ENCODE data around the gene PRELP.
"Not testable (repeated sequence)": the region's sequence is repeated elsewhere in the genome, so short reads cannot be mapped to it uniquely, and the experiment has no call there.

Gene PRELP

GRCh38 chr1:203454986-203455471, 20.6 kb upstream of the PRELP start:
- DNase-seq: no peak

DNA sequence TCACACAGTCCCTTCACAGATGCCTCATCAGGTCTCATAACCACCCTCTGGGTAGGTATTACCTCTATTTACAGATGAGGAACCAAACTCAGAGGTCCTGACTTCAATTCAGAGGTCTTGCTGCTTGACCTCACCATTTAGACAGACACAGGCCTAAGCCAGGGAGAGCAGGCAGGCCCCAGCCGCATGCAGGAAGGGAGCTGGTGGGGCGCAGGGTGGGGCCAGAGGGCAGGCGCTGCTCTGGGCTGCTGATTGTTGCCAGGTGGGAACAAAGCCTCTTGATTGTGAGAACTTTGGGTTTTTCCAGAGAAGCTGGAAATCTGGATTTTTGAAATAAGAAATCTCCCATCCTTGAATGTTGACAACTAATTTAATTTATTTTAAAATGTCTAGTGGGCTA, 19.9 kb upstream of the PRELP start:
- DNase-seq: no peak

GRCh38 chr1:203456577-203456976, 19.0 kb upstream of the PRELP start:
- DNase-seq: no peak

DNA sequence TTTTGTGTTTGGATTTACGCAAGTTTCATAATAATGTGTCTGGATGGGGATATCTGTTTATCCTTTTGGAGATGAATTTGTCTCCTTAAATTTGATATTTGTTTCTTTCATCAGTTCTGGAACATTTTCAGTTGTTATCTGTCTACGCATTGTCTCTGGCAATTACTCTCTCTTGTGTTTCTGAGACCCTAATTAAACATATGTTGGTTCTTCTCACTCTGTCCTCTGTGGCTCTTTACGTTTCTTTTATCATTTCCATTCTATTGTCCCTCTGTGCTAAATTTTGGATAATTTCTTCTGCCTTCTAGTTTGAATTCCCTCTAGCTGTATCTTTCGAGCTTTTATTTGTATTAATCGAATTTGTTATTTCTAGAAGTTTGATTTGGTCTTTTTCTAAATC, 17.5 kb upstream of the PRELP start:
- DNase-seq: no peak

DNA sequence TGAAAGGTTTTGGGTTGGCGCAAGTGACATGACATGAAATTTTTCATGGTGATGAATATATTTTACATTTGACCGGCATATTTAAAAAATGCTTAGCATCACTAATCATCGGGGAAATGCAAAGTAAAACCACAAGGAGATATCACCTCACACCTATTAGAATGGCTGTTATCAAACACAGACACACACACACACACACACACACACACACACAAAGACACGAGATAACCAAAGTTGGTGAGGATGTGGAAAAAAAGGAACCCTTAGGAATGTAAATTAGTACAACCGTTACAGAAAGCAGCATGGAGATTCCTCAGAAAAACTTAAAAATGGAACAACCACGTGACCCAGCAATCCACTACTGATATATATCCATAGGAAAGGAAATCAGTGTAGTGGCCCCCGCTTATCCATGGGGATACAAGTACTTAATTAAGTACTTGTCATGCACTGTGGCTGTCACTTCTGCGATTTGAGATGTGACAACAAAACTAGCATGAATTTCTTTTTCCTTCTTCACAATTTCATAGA, 15.9 kb upstream of the PRELP start:
- DNase-seq: no peak

DNA sequence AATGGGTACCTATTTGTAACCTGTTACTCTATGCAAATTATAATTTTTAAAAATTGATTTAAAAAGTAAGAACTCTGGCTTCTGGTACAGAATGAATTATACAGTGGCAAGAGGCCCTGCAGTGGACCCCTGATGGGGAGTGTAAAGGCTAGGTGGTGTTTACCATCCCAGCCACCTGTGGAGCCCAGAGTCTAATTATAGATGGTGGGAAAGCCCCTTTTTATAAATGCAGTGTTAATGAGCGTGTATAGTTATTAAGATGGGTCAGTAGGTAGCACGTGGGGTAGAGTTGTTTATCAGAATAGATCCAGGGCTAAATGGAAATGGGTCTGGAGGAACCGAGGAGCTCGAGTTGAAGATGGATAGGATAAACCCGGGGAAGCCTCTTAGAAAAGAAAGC, 13.9 kb upstream of the PRELP start:
- no peak for DNase-seq

- no peak for DNase-seq
Measured at GRCh38 chr1:203462143-203462542, 13.5 kb upstream of the PRELP start.

DNA sequence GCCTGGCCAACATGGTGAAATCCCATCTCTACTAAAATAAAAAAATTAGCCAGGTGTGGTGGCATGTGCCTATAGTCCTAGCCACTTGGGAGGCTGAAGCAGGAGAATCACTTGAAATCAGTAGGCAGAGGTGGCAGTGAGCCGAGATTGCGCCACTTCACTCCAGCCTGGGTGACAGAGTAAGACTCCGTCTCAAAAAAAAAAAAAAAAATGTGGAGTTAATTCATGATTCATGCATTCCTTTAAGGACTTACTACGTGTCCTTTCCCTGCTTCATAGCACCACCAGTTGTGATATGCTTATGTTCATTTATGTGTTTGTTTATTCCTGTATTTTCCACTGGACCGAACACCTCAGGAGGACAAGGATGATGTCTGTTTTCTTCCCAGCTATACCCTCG, 12.7 kb upstream of the PRELP start:
- DNase-seq: no peak

GRCh38 chr1:203463469-203464062, 12.0 kb upstream of the PRELP start:
- no peak for DNase-seq

DNA sequence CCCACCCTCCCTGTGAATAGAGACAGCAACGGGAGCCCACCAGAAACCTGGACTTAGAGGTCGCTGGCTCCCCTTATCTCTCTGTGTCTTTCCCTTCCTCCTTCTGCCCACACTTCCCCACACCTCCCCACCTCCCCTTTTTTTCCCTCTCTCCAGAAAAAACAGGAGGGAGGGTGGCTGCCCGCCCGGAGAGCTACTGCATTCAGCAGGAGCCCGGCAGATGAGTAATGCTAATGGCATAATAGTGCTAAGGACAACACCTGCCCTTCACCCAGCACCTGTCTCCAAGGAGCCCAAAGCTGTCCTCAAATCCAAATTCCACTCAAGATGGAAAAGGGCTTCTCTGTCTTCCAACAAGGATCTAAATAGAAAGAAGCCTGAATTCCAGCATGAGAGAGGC, 11.4 kb upstream of the PRELP start:
- no peak for DNase-seq

DNA sequence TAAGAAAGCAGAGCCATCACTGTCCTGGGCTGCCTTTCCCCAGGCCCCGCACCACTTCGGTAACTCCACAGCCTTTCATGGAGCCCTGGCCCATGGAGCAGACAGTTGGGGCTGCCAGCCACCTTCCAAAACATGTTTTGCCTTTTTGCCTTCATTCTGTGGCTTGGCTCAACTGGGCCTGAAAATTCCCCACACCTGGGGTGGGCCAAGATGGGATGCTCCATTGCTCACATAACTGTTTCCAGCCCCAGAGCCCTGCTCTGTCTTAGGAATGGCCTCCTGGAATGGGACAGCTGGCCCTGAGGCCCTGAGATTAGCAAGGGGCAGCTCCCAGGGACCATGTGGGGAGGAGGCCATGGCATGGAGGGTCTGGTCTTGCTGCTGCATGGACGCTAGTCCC, 10.9 kb upstream of the PRELP start:
- no peak for DNase-seq

DNA sequence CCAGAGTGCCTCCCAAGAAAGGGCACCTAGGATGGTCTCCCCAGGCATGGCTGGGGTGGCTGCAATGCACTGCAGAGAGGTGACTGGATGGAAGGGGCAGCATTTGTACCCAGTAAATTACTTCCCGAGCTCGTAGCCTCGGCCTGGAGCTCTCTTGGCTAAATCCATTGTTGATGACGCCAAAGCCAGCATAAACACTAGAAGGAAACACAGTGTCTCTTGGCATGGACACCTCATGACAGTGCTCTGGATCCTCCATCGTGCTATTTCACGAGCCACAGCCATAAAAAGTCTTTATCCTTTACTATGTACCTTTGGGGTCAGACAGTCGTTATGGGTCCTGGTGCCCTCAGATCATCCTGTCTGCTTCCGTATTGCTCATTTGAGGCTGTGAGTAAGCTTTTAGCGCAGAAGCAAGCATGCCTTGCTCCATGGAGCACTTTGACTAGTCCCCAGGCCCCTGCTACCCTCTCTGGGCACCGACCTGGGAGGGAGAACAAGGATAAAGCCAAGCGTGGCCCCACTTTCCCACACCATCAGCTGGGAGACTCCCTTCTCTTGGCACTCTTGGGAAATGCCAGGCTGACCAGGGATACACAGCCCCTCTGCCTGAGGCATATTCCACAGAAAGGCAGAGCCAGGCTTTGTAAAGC, 10.3 kb upstream of the PRELP start:
- no peak for DNase-seq

DNA sequence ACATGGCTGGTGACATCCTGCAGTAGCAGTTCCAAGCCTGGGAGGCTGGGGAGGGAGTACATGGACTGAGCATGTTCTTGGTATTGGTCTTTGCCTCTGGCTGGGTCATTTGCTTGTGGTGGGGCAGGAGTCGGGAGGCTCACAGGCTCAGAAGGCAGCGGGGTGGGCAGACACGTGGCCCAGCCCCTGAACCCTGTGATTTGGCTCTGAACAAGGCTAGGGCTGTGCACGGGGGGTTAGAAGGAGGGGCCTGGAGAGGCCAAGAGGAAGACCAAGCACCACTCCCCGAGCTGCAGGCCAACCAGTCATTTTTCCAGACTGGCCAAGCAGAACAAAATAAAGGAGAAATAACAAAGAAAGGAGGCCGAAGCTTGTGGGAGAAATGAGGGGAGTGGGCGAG, 9.7 kb upstream of the PRELP start:
- no peak for DNase-seq

- DNase-seq: not testable (repeated sequence)
Measured at GRCh38 chr1:203466906-203467549, 8.6 kb upstream of the PRELP start.

- DNase-seq: no peak
Measured at GRCh38 chr1:203467550-203467921, 8.1 kb upstream of the PRELP start.

DNA sequence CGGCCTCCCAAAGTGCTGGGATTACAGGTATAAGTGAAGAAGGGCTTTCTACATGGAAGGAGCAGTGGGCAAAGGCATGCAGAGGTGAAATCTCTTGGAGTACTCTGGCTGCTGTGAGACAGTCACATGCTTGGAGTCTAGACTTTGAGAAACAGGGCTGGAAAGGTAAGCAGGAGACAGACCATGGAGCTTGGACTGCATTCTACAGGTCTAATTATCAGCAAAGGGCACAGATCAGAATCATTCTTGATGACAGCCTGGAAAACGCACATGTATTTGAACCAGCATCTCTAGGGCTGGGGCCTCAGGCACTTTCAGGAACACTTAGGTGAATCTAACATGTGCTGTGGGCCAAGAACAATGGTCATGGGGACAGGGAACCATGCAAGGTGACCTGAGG, 7.3 kb upstream of the PRELP start:
- DNase-seq: no peak

- DNase-seq: no peak
Measured at GRCh38 chr1:203470240-203470639, 5.4 kb upstream of the PRELP start.

GRCh38 chr1:203471841-203472240, 3.8 kb upstream of the PRELP start:
- no peak for DNase-seq

- no peak for DNase-seq
Measured at GRCh38 chr1:203473281-203473680, 2.3 kb upstream of the PRELP start.

DNA sequence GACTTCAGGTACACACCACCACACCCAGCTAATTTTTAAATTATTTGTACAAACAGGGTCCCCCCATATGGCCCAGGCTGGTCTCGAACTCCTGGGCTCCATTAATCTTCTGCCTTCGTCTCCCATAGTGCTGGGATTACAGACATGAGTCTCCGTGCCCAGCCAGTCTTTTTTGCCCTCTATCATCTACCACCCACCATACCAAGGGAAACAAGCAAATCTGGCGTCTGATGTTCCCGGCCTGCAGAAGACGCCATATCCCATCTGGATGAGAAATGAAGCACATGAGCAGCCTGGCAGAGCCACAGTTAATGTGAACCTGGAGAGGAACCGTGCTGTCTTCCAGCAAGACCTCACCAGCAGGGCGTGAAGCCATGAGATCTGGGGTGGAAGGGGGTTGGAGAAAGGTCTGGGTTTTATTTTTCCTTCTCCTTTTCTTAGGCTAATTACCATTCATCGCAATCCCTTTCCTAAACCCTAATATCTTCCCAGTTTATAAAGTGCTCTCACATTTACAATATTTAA, 1.8 kb upstream of the PRELP start:
- no peak for DNase-seq

DNA sequence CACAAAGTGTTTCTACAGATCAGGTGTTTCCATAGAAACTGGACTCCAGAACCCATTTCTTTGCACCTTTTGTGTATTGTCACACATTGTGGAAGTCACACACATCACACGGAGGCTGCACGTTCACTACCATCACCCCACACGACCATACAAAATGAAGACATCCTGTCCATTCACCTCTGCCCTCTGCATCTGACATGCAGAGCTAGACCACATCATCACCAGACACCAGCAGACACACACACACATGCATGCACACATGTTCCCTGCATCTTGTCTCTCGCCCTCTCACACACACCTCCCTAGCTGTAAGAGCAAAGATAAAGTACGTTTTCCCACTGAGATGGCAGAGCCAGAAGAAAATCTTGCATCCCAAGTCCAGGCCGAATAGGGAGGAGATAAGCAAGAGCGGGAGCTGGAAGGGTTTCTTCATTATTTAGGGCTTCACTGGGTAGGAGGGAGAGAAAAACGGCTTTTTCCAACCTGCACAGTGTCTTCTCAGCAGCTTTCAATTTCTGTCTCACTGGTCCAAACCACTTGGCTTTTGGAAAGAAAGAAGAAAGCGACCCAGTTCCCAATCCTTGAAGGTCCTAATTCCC, 709 bp downstream of the PRELP start:
- no peak for DNase-seq

GRCh38 chr1:203477748-203478147, 2.1 kb downstream of the PRELP start:
- DNase-seq: no peak

GRCh38 chr1:203478231-203478630, 2.6 kb downstream of the PRELP start:
- no peak for DNase-seq

GRCh38 chr1:203478986-203479385, 3.4 kb downstream of the PRELP start:
- DNase-seq: no peak

Data from KG1 (cell line).